Stimulated activated naive CD8-positive, alpha-beta T cell treated with anti-CD3 and anti-CD28 coated beads, Interleukin-15, amount 100 ng/mL, for 72 hours (primary cell): ENCODE data around the gene JAG2.

Source experiments
- ATAC-seq: fragments of 150-1000 bp; cut with Tn5 transposase; 2 replicates; pipeline ENCODE4 v1.10.0; 2021; ENCODE audit warnings: mild to moderate bottlenecking, moderate library complexity
- DNase-seq, 2 donors: peaks; one replicate each; pipeline ENCODE4 v3.0.0; 2021 to 2022
- H3K27ac Mint-ChIP-seq, 2 donors: one replicate each; pipeline ENCODE4 v1.8.0; 2022; ENCODE audit warnings: mild to moderate bottlenecking in 2 of 2, mixed read lengths in 2 of 2, moderate library complexity in 2 of 2
- H3K27me3 Mint-ChIP-seq: one replicate; pipeline ENCODE4 v1.8.0; 2022; ENCODE audit warnings: mixed read lengths
- H3K4me1 Mint-ChIP-seq: one replicate; pipeline ENCODE4 v1.8.0; 2022; ENCODE audit warnings: mild to moderate bottlenecking, mixed read lengths
- H3K4me3 Mint-ChIP-seq, 2 donors: one replicate each; pipeline ENCODE4 v1.8.0; 2022; ENCODE audit warnings: mild to moderate bottlenecking in 2 of 2, mixed read lengths in 2 of 2, moderate library complexity in 1 of 2
- H3K9me3 Mint-ChIP-seq, 2 donors: one replicate each; pipeline ENCODE4 v1.8.0; 2022; ENCODE audit warnings: mixed read lengths in 2 of 2

JAG2 gene

DNA sequence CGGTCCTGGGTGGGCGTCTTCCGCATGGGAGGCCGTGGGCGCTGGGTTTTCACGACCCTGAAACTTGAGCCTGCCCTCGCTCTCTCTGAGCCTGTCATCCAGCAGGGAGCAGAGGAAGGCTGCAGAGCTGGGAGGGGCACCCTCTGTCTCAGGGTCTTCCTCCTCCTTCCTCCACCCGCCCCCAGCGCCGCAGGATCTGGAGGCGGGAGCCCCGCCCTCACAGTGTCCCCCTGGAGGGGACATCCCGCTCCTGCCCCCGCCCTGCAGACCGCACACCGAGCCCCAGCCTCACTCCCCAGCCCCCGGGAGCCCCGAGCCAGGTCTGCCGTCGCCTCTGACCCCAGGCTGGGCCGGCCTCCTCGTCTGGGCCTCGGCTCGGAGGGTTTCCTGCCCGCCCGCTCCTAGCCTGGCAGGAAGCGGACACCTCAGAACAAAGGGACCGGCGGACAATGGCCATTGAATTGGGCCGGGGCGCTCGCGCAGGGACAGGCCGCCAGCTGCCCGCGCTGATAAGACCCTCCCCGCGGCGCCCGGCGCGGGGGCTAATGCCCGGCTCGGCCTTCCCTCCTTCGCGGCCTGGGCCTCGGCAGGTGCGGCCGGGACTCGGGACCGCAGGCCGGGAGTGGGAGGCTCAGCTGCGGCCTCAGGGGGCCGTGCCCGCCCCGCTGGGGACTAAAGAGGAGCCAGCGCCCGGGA is 27.8 kb upstream of the JAG2 start:
- DNase-seq: no peak
- peaks cover 64% of the 10 kb centered on the region for H3K4me1 Mint-ChIP-seq
- H3K27ac Mint-ChIP-seq: peak overlapping the region in 1 of 2 donors; percentile 80
- no peak for ATAC-seq
- H3K27me3 Mint-ChIP-seq: peaks cover 71% of the 10 kb centered on the region
- no peaks in the 10 kb centered on the region for H3K9me3 Mint-ChIP-seq
- H3K4me3 Mint-ChIP-seq: peak overlapping the region; percentile 0 to 67

- Mint-ChIP-seq H3K9me3 (no peaks in the 10 kb centered on the region), H3K27me3 (peaks cover 68% of the 10 kb centered on the region), H3K4me3 (peak overlapping the region; percentile 0 to 67), H3K4me1 (peaks cover 59% of the 10 kb centered on the region), H3K27ac (peak overlapping the region in 1 of 2 donors; percentile 80)
- DNase-seq (no peak), ATAC-seq (no peak)
Measured at GRCh38 chr14:105195522-105196264, 27.1 kb upstream of the JAG2 start.

- H3K4me3 Mint-ChIP-seq: no peak overlapping the region
Measured at GRCh38 chr14:105195051-105195450, 26.5 kb upstream of the JAG2 start.

GRCh38 chr14:105193916-105194782 is 25.6 kb upstream of the JAG2 start:
- Mint-ChIP-seq H3K4me3 (peak overlapping the region; percentile 12 to 55), H3K9me3 (no peaks in the 10 kb centered on the region), H3K27ac (no peak overlapping the region), H3K27me3 (peaks cover 52% of the 10 kb centered on the region), H3K4me1 (peaks cover 53% of the 10 kb centered on the region)
- DNase-seq (peak in 1 of 2 donors; percentile 39), ATAC-seq (peak; percentile 32)

More at GRCh38 chr14:105195051-105195450, 26.5 kb upstream of the JAG2 start:
- Mint-ChIP-seq H3K27me3 (peaks cover 61% of the 10 kb centered on the region), H3K4me1 (peaks cover 59% of the 10 kb centered on the region), H3K9me3 (no peaks in the 10 kb centered on the region), H3K27ac (no peak overlapping the region)
- no peak for DNase-seq
- peak; percentile 18 for ATAC-seq

DNA sequence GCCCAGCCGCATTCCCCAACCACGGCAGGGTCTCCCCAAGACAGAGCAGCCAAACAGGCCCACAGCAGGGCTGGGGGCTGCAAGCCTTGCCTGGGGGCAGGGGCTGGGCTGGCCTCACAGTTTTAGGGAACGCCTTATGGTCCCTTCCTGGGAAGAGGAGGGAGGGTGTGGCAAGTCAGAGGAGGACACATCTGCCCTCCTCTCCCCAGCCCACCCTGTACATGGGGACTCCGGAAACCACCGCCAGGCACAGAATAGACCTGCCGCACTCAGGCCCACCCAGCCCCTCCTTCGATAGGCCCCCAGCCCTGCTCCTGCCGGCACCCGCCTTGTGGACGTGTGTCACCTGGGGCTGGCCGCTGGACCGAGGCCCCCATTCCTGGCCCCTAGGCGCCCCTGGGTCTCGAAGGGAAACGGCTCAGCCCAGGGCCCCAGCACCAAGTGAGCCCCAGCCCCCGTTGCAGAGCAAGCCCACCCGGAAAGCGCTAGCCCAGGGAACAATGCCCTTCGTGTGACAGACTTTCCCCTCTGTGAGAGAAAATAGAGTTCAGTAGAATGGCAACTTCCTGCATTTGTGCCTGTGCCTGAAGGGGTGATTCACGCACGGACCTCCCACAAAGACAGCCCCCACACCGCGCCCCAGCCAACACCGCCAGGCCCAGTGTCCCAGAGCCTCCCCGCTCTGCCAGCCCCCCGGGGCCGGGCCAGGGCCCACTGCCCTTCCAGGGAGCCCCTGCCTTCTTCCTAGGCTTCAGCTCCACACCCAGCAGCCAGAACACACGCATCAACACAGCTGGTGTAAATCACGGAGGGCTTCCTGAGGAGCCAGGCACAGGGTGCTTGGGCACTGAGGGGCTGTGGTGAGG is 24.5 kb upstream of the JAG2 start:
- DNase-seq (no peak), ATAC-seq (peak; percentile 38)
- Mint-ChIP-seq H3K9me3 (peaks cover 2 to 10% of the 10 kb centered on the region in 2 donors), H3K27ac (peak overlapping the region in 1 of 2 donors; percentile 67), H3K27me3 (peaks cover 42% of the 10 kb centered on the region), H3K4me1 (peaks cover 47% of the 10 kb centered on the region), H3K4me3 (peak overlapping the region; percentile 15 to 55)

GRCh38 chr14:105187935-105188524 is 19.5 kb upstream of the JAG2 start:
- ATAC-seq (peak; percentile 17), DNase-seq (no peak)
- peaks cover 5 to 14% of the 10 kb centered on the region in 2 donors for H3K9me3 Mint-ChIP-seq
- peaks cover 11% of the 10 kb centered on the region for H3K4me1 Mint-ChIP-seq
- no peak overlapping the region for H3K4me3 Mint-ChIP-seq
- H3K27me3 Mint-ChIP-seq: peaks cover 23% of the 10 kb centered on the region
- no peak overlapping the region for H3K27ac Mint-ChIP-seq

- Mint-ChIP-seq H3K4me1 (peaks cover 14% of the 10 kb centered on the region), H3K9me3 (peaks cover 5 to 14% of the 10 kb centered on the region in 2 donors), H3K4me3 (no peak overlapping the region), H3K27me3 (peaks cover 23% of the 10 kb centered on the region), H3K27ac (no peak overlapping the region)
- DNase-seq (no peak), ATAC-seq (no peak)
Measured at GRCh38 chr14:105187116-105187515, 18.5 kb upstream of the JAG2 start.

GRCh38 chr14:105185973-105186372 is 17.4 kb upstream of the JAG2 start:
- Mint-ChIP-seq H3K4me1 (peaks cover 18% of the 10 kb centered on the region), H3K27me3 (peaks cover 23% of the 10 kb centered on the region), H3K4me3 (no peak overlapping the region), H3K27ac (peak overlapping the region in 1 of 2 donors; percentile 93), H3K9me3 (peaks cover 5 to 14% of the 10 kb centered on the region in 2 donors)
- DNase-seq: no peak
- ATAC-seq: no peak

GRCh38 chr14:105185001-105185400 is 16.4 kb upstream of the JAG2 start:
- no peak overlapping the region for H3K4me3 Mint-ChIP-seq
- H3K9me3 Mint-ChIP-seq: peaks cover 5 to 14% of the 10 kb centered on the region in 2 donors
- DNase-seq (no peak), ATAC-seq (no peak)
- peaks cover 25% of the 10 kb centered on the region for H3K4me1 Mint-ChIP-seq
- H3K27ac Mint-ChIP-seq: no peak overlapping the region
- H3K27me3 Mint-ChIP-seq: peaks cover 28% of the 10 kb centered on the region

DNA sequence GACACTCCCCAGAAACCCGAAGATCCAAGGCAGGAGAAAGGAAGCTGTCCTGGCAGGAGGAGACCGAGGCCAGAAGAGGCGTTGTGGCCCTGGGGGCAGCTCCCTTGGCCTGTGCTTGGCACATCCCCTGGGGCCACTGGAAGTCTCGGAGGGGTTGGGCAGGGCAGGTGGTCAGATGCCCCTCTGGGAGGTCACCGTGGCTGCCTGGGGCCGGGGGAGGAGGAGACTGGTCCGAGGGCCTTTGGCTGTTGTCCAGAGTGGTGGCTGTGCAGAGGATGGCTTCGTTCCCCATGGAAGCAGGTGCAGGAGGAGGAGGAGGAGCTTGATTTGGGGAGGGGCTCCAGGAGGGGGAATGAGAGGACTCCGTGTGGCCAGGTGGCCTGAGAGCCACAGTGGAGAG is 15.9 kb upstream of the JAG2 start:
- Mint-ChIP-seq H3K27me3 (peaks cover 33% of the 10 kb centered on the region), H3K9me3 (peaks cover 5 to 14% of the 10 kb centered on the region in 2 donors), H3K4me1 (peaks cover 30% of the 10 kb centered on the region), H3K4me3 (no peak overlapping the region), H3K27ac (no peak overlapping the region)
- no peak for DNase-seq
- no peak for ATAC-seq

DNA sequence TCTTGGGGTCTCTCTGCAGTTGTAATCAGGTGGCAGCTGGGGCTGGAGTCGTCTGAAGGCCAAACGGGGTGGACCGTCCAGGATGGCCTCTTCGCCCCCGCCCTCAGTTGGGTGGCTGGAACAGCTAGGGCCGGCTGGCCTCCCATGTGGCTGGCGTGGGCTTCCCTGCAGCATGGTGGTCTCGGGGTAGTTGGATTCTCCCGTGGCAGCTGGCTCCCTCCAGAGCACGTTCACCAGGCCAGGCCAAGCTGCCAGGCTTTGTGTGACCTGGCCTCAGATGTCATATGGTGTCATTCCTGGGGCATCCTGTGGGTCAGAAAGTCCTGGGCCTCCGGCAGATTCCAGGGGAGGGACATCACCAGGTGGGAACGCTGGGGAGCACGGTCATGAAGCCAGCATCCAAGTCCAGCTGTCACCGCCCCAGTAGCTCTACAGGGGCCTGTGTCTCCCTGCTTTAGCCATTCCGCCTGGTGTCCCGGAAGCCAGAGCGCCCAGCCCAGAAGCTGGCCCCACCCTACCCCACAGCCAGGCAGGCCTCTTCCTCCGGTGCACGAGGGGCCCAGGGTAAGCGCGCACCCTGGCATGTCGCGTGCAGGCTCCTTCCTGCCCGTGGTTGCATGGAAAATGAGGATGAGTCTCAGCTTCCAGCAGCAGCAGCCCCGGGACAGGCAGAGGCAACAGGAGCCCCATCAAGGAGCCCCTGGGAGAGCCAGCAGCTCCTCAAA is 13.9 kb upstream of the JAG2 start:
- peak overlapping the region; percentile 18 to 58 for H3K4me3 Mint-ChIP-seq
- H3K4me1 Mint-ChIP-seq: peaks cover 30% of the 10 kb centered on the region
- ATAC-seq (no peak), DNase-seq (no peak)
- H3K27me3 Mint-ChIP-seq: peaks cover 33% of the 10 kb centered on the region
- H3K27ac Mint-ChIP-seq: no peak overlapping the region
- no peaks in the 10 kb centered on the region for H3K9me3 Mint-ChIP-seq

DNA sequence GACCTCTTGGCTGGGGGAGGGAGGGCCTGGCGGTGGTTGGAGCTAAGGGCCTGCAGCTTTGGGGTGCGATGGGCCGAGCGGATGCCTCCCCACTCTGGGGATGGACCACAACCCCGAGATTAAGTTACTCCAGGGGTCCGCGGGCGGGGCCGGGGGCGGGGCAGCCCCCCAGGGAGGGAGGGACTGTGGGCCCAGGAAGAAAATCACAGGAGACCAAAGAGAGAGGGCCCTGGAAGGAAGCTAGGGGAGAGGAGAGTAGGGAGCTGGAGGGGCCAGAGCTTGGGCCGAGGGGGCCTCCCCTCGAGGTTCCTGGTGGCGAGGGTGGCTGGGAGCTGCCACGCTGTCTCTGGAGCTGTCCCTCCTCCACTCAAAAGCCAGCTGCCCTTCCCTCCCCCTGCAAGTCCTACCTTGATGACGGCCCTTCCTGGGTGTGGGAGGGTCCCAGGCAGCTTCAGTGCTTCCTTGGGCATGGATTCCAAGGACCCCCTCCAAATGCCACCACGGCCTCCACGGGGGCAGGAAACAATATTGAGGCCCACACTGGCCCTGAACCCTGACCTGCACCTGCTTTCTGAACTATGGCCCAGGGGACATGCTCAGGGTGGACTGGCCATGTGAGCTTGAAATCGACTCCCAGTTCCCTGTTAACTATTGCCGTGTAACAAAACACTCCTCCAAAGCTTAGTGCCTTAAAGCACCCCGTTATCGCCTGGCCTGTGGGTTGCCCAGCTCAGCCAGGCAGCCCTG is 13.1 kb upstream of the JAG2 start:
- peaks cover 32% of the 10 kb centered on the region for H3K4me1 Mint-ChIP-seq
- peaks cover 33% of the 10 kb centered on the region for H3K27me3 Mint-ChIP-seq
- ATAC-seq: no peak
- H3K9me3 Mint-ChIP-seq: no peaks in the 10 kb centered on the region
- peak overlapping the region; percentile 44 to 58 for H3K4me3 Mint-ChIP-seq
- no peak overlapping the region for H3K27ac Mint-ChIP-seq
- no peak for DNase-seq
